ENCODE results near the gene GANC. TPM values are rescaled to one million over a fixed set of nuclear protein-coding genes. Genes with fewer than 3 reads are reported as not detected.

Gene GANC
- total RNA-seq, 1 experiment from 2014 or later: 12.6 TPM

DNA sequence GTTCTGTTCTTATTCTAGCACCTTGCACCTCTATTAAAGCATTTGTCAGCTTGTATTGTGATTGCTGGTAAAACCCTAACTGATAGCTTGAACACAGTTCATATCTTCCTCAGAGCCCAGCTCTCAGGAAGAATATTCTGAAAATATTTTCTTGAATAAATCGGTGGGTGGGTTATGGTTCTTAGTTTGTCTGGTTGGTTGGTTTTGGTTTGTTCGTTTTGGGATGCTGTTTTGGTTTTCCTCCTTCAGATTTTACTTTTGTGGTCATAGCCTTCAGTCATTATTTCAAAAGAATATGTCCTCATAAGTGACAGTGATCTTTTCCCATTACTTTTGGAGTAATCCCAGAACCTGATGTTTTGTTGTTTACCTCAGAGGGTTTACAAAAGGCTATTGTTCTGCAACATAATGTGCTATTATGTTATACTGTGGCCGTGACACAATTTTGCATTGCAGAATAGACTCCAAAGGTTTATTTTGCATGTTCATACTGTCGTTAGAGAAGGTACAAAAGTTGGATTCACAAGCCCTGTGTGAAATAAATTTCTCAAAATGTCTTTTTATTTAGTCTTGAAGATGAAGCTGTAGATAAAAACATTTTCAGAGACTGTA, 2.9 kb downstream of the GANC start:
- CTCF ChIA-PET: interaction anchor here (0.6 to 1.5 kb wide), 2 partner anchors 38 to 691 kb away, joined by 4 to 5 read pairs; no protein-coding TSS in a partner anchor
- DNase-seq: no peak
- no peaks in the 10 kb centered on the region for H3K9me3 ChIP-seq
- TF ChIP-seq CTCF (IDR thresholded peaks at IDR 0.05; ENCODE audit: insufficient read depth in 1 of 2, low read depth in 1 of 2, low read length in 1 of 2, severe bottlenecking in 1 of 2, unreplicated experiment in 1 of 2): no peak
- no peaks in the 10 kb centered on the region for H3K27me3 Mint-ChIP-seq (ENCODE audit: insufficient read depth, unreplicated experiment)
- BruUV-seq (replicated peaks): no TSS peak
- H3K27ac Mint-ChIP-seq (ENCODE audit: unreplicated experiment): peak overlapping the region; percentile 99
- H3K4me3 Mint-ChIP-seq (ENCODE audit: unreplicated experiment): peak overlapping the region; percentile 83
- no peaks in the 10 kb centered on the region for H3K36me3 ChIP-seq (ENCODE audit: control insufficient read depth, insufficient read depth, low read length)
- intact Hi-C loops (cut with micrococcal nuclease; ENCODE audit: unreplicated experiment): no loop called here
- peaks cover 9% of the 10 kb centered on the region for H3K4me1 Mint-ChIP-seq (ENCODE audit: low read depth, unreplicated experiment)
- no peaks in the 10 kb centered on the region for H3K27me3 ChIP-seq (replicated peaks; ENCODE audit: control insufficient read depth, insufficient read depth, low read length)
- POLR2A ChIA-PET: no interaction called here
- H3K4me3 ChIP-seq (ENCODE audit: low read depth, low read length): no peak overlapping the region
- H3K9me3 Mint-ChIP-seq (ENCODE audit: unreplicated experiment): no peaks in the 10 kb centered on the region
- H3K4me1 ChIP-seq: peaks cover 16% of the 10 kb centered on the region
- peaks cover 6% of the 10 kb centered on the region for H3K36me3 Mint-ChIP-seq (ENCODE audit: insufficient read depth, unreplicated experiment)

GRCh38 chr15:42276762-42277161, 3.8 kb downstream of the GANC start:
- H3K36me3 ChIP-seq (ENCODE audit: control insufficient read depth, insufficient read depth, low read length): no peaks in the 10 kb centered on the region
- no peaks in the 10 kb centered on the region for H3K9me3 ChIP-seq
- no peaks in the 10 kb centered on the region for H3K27me3 ChIP-seq (replicated peaks; ENCODE audit: control insufficient read depth, insufficient read depth, low read length)
- H3K27ac Mint-ChIP-seq (ENCODE audit: unreplicated experiment): no peak overlapping the region
- no peak for TF ChIP-seq CTCF (IDR thresholded peaks at IDR 0.05; ENCODE audit: insufficient read depth in 1 of 2, low read depth in 1 of 2, low read length in 1 of 2, severe bottlenecking in 1 of 2, unreplicated experiment in 1 of 2)
- peaks cover 9% of the 10 kb centered on the region for H3K4me1 Mint-ChIP-seq (ENCODE audit: low read depth, unreplicated experiment)
- H3K4me3 ChIP-seq (ENCODE audit: low read depth, low read length): no peak overlapping the region
- no peaks in the 10 kb centered on the region for H3K27me3 Mint-ChIP-seq (ENCODE audit: insufficient read depth, unreplicated experiment)
- peak overlapping the region; percentile 38 for H3K4me3 Mint-ChIP-seq (ENCODE audit: unreplicated experiment)
- intact Hi-C loops (cut with micrococcal nuclease; ENCODE audit: unreplicated experiment): no loop called here
- no TSS peak for BruUV-seq (replicated peaks)
- peaks cover 6% of the 10 kb centered on the region for H3K36me3 Mint-ChIP-seq (ENCODE audit: insufficient read depth, unreplicated experiment)
- no peaks in the 10 kb centered on the region for H3K9me3 Mint-ChIP-seq (ENCODE audit: unreplicated experiment)
- ChIA-PET POLR2A (no interaction called here), CTCF (no interaction called here)
- H3K4me1 ChIP-seq: peaks cover 10% of the 10 kb centered on the region
- no peak for DNase-seq

- no peak for TF ChIP-seq CTCF (IDR thresholded peaks at IDR 0.05; ENCODE audit: insufficient read depth in 1 of 2, low read depth in 1 of 2, low read length in 1 of 2, severe bottlenecking in 1 of 2, unreplicated experiment in 1 of 2)
- no peaks in the 10 kb centered on the region for H3K36me3 Mint-ChIP-seq (ENCODE audit: insufficient read depth, unreplicated experiment)
- ChIA-PET CTCF (no interaction called here), POLR2A (no interaction called here)
- H3K4me1 ChIP-seq: peaks cover 5% of the 10 kb centered on the region; the same call in 1 of the 2 replicates
- peaks cover 9% of the 10 kb centered on the region for H3K4me1 Mint-ChIP-seq (ENCODE audit: low read depth, unreplicated experiment)
- no peak overlapping the region for H3K27ac Mint-ChIP-seq (ENCODE audit: unreplicated experiment)
- H3K9me3 ChIP-seq: no peaks in the 10 kb centered on the region
- no peak overlapping the region for H3K4me3 Mint-ChIP-seq (ENCODE audit: unreplicated experiment)
- no peaks in the 10 kb centered on the region for H3K27me3 Mint-ChIP-seq (ENCODE audit: insufficient read depth, unreplicated experiment)
- no peak for DNase-seq
- H3K27me3 ChIP-seq (replicated peaks; ENCODE audit: control insufficient read depth, insufficient read depth, low read length): no peaks in the 10 kb centered on the region
- H3K9me3 Mint-ChIP-seq (ENCODE audit: unreplicated experiment): no peaks in the 10 kb centered on the region
- no TSS peak for BruUV-seq (replicated peaks)
- H3K4me3 ChIP-seq (ENCODE audit: low read depth, low read length): no peak overlapping the region
- H3K36me3 ChIP-seq (ENCODE audit: control insufficient read depth, insufficient read depth, low read length): no peaks in the 10 kb centered on the region
- intact Hi-C loops (cut with micrococcal nuclease; ENCODE audit: unreplicated experiment): no loop called here
These were observed 6.3 kb downstream of the GANC start for GRCh38 chr15:42279234-42279723.
